K562 (cell line): ENCODE results near the gene THYN1. TPM values are rescaled to one million over a fixed set of nuclear protein-coding genes. Genes with fewer than 3 reads are reported as not detected.

Source experiments
- ATAC-seq: fragments of 200-7000 bp; cut with Tn5 transposase; 3 replicates; pipeline ENCODE4 v1.9.1; 2020; ENCODE audit warnings: moderate library complexity
- BruUV-seq: library from RNA; stranded (reverse); fragments of 400-500 nt; replicated peaks from 2 replicates; lab custom pipeline; 2021; lab: Mats Ljungman, UMichigan
- CTCF ChIA-PET: fragments of 300-600 bp; formaldehyde crosslinking; extraction: SDS; loops from one replicate; lab custom pipeline; 2021; ENCODE audit warnings: low intra/inter-chr PET ratio; lab: Yijun Ruan, JAX
- POLR2A ChIA-PET: fragments of 300-600, 350-650 bp; sonication (Branson Sonifier 250); formaldehyde crosslinking; extraction: SDS; loops from one replicate; lab custom pipeline; 2021; ENCODE audit warnings: antibody characterized with exemption, inconsistent platforms; lab: Yijun Ruan, JAX
- DNase-seq, 4 experiments: peaks; one replicate each; pipeline versions ENCODE4 v3.0.0 to v3.0.0-alpha.2; 2011 to 2018; ENCODE audit warnings: low spot score in 3 of 4, mixed read lengths in 3 of 4; ENCODE audit errors: extremely low read depth in 1 of 4
- FAIRE-seq: peaks from 2 replicates; lab custom pipeline; 2011; peaks lifted over from hg19 to GRCh38; lab: Jason Lieb, UNC
- H2AFZ ChIP-seq: 2 replicates; pipeline ENCODE4 v1.6.0; 2011; ENCODE audit warnings: low read depth, low read length, control low read depth, inconsistent platforms
- H3K27ac ChIP-seq: fragments of 200-600 bp; 3 replicates; pipeline ENCODE4 v1.8.0; 2011; ENCODE audit warnings: low read depth, mild to moderate bottlenecking, control low read depth, inconsistent platforms, low read length, moderate library complexity, mixed read lengths; ENCODE audit errors: extremely low read depth
- H3K27me3 ChIP-seq, 2 experiments: fragments of 300-600 bp in 1 of 2; 2 replicates in 1 of 2; 3 replicates in 1 of 2; pipeline versions ENCODE4 v1.6.0 to v1.8.0; 2011; ENCODE audit warnings: inconsistent platforms in 2 of 2, low read length in 2 of 2, mild to moderate bottlenecking in 1 of 2, mixed read lengths in 1 of 2, moderate library complexity in 1 of 2; ENCODE audit not compliant: control insufficient read depth in 2 of 2, insufficient read depth in 2 of 2
- H3K36me3 ChIP-seq: fragments of 300-600 bp; 3 replicates; pipeline ENCODE4 v1.8.0; 2011; ENCODE audit warnings: mild to moderate bottlenecking, low read length, inconsistent platforms; ENCODE audit not compliant: control insufficient read depth, insufficient read depth
- H3K4me1 ChIP-seq, 2 experiments: fragments of 200-600 bp in 1 of 2; replicated peaks in 1 of 2; 2 replicates in 1 of 2; 3 replicates in 1 of 2; pipeline versions ENCODE4 v1.5.1 to v1.8.0; 2011; ENCODE audit warnings: inconsistent platforms in 2 of 2, low read length in 2 of 2, mild to moderate bottlenecking in 1 of 2, mixed read lengths in 1 of 2, moderate library complexity in 1 of 2; ENCODE audit not compliant: control insufficient read depth in 2 of 2, insufficient read depth in 2 of 2
- H3K4me2 ChIP-seq: 2 replicates; pipeline ENCODE4 v1.6.1; 2011; ENCODE audit warnings: low read length, control low read depth, inconsistent platforms, mixed read lengths; ENCODE audit not compliant: insufficient read depth
- H3K4me3 ChIP-seq: fragments of 200-600 bp; sonication (generic), shearing (Covaris generic); 2 replicates; pipeline ENCODE4 v1.5.1; 2016; ENCODE audit warnings: control low read depth, inconsistent platforms
- H3K79me2 ChIP-seq: fragments of 200-600 bp; 3 replicates; pipeline ENCODE4 v1.8.0; 2011; ENCODE audit warnings: low read length, inconsistent platforms; ENCODE audit not compliant: control insufficient read depth, insufficient read depth
- H3K9ac ChIP-seq, 2 experiments: 2 replicates each; pipeline versions ENCODE4 v1.6.0 to v1.6.1; 2011; ENCODE audit warnings: low read depth in 2 of 2, low read length in 2 of 2, control low read depth in 1 of 2, inconsistent platforms in 1 of 2, mild to moderate bottlenecking in 1 of 2, mixed read lengths in 1 of 2; ENCODE audit not compliant: insufficient read depth in 1 of 2
- H3K9me1 ChIP-seq: one replicate; pipeline ENCODE4 v1.6.0; 2011; ENCODE audit warnings: inconsistent platforms, mild to moderate bottlenecking, low read length, moderate library complexity; ENCODE audit not compliant: control insufficient read depth, insufficient read depth
- H3K9me3 ChIP-seq: replicated peaks from 2 replicates; pipeline ENCODE4 v1.5.1; 2011; ENCODE audit warnings: low read depth, low read length, inconsistent platforms; ENCODE audit not compliant: control insufficient read depth, insufficient read depth
- H4K20me1 ChIP-seq: replicated peaks from 2 replicates; pipeline ENCODE4 v1.6.1; 2011; ENCODE audit warnings: low read length, inconsistent platforms, mixed read lengths; ENCODE audit not compliant: control insufficient read depth, insufficient read depth
- GATAD2A ChIP-seq: fragments of 450-650 bp; IDR thresholded peaks from 2 replicates; pipeline ENCODE4 v1.6.1; 2017
- KLF13 ChIP-seq: fragments of 450-650 bp; IDR thresholded peaks from 2 replicates; pipeline ENCODE4 v1.6.1; 2016; ENCODE audit warnings: missing genetic modification characterization, low read depth, mild to moderate bottlenecking, missing compliant biosample characterization, moderate library complexity, borderline replicate concordance
- MAFF ChIP-seq: IDR thresholded peaks from 2 replicates; pipeline ENCODE4 v1.6.1; 2012; ENCODE audit warnings: low read length, improper control_type of control experiment
- MAFK ChIP-seq: IDR thresholded peaks from 2 replicates; pipeline ENCODE4 v1.6.1; 2011; ENCODE audit warnings: low read length, improper control_type of control experiment
- NCOA4 ChIP-seq: fragments of 450-650 bp; IDR thresholded peaks from 2 replicates; pipeline ENCODE4 v1.6.1; 2018; ENCODE audit warnings: mild to moderate bottlenecking; ENCODE audit not compliant: partially characterized antibody
- NEUROD1 ChIP-seq: fragments of 150-350 bp; IDR thresholded peaks from 2 replicates; pipeline ENCODE4 v1.6.1; 2014; ENCODE audit warnings: borderline replicate concordance, low read length, low read depth; ENCODE audit not compliant: partially characterized antibody
- SOX6 ChIP-seq: fragments of 450-650 bp; IDR thresholded peaks from 2 replicates; pipeline ENCODE4 v1.6.1; 2014; ENCODE audit warnings: mild to moderate bottlenecking
- ZKSCAN3 ChIP-seq: fragments of 250-450 bp; sonication (Bioruptor Pico); IDR thresholded peaks from 2 replicates; pipeline ENCODE4 v1.4.0; 2020
- ZNF140 ChIP-seq: fragments of 250-450 bp; sonication (Bioruptor Pico); IDR thresholded peaks from 2 replicates; pipeline ENCODE4 v1.8.0; 2021; ENCODE audit warnings: moderate library complexity, mild to moderate bottlenecking, inconsistent platforms
- ZNF584 ChIP-seq: fragments of 200-800 bp; sonication (Bioruptor generic); IDR thresholded peaks from 2 replicates; pipeline ENCODE4 v1.6.1; 2016; ENCODE audit warnings: low read depth, mild to moderate bottlenecking, missing genetic modification characterization, missing compliant biosample characterization
- WGBS: fragments of 100-300 bp; shearing (Covaris generic); methylation state at CpG from one replicate; pipeline ENCODE4 v1.1.6; 2016; ENCODE audit warnings: low coverage, mixed read lengths; ENCODE audit not compliant: insufficient coverage; ENCODE audit errors: missing lambda C conversion rate; 5-methylcytosine and 5-hydroxymethylcytosine counted together
- in situ Hi-C: fragments of 300-500 bp; cut with MboI; formaldehyde crosslinking; loops from 4 replicates; pipeline ENCODE4 v1.15.0; 2018; ENCODE audit warnings: inconsistent platforms, mixed read lengths
- intact Hi-C: fragments of 100-400 bp; cut with micrococcal nuclease; formaldehyde crosslinking; loops from 2 replicates; pipeline ENCODE4 v1.14.2; 2022
- polyA plus RNA-seq, 8 experiments: library from polyadenylated mRNA; depleted of rRNA in 4 of 8; stranded (reverse) in 5 of 8; unstranded in 3 of 8; fragments of >200 nt; fragmentation: Nextera tagmentation in 2 of 8; fragmentation: Illumina TruSeq in 1 of 8; extraction: Ambion mirVana in 2 of 8; extraction: Trizol in 1 of 8; gene quantifications; 2 replicates each; pipeline versions ENCODE4 v1.2.1 to v1.2.3, GENCODE V29; 2011 to 2014; ENCODE audit warnings: inconsistent platforms in 1 of 8, missing spikeins in 1 of 8
- total RNA-seq, 7 experiments: library from RNA; depleted of rRNA in 6 of 7; stranded (reverse); fragments of >200 nt in 6 of 7; fragmentation: Illumina TruSeq in 2 of 7; extraction: Trizol in 2 of 7; gene quantifications; 2 replicates each; pipeline versions ENCODE4 v1.2.1 to v1.2.3, GENCODE V29; 2011 to 2021; ENCODE audit warnings: low replicate concordance in 1 of 7
- TF ChIP-seq, protein P1 (sequence below): fragments of 250-450 bp; sonication (Bioruptor Pico); IDR thresholded peaks from 2 replicates; pipeline ENCODE4 v1.4.0; 2020
- TF ChIP-seq, protein P2 (sequence below): fragments of 450-650 bp; IDR thresholded peaks from 2 replicates; pipeline ENCODE4 v1.6.1; 2016; ENCODE audit warnings: low read depth, mild to moderate bottlenecking, moderate library complexity

The THYN1 gene
- total and polyA plus RNA-seq, 9 of the 15 experiments (the other 6 are each of a cell fraction or from before 2014, with no cell fraction given) = 54.9 to 279 (median 104) TPM

- peaks cover 29 to 53% of the 10 kb centered on the region in 2 experiments for H3K4me1 ChIP-seq
- H3K79me2 ChIP-seq = peaks cover 86% of the 10 kb centered on the region
- CTCF ChIA-PET = no interaction called here
Measured at GRCh38 chr11:134229126-134229790, 23.9 kb downstream of the THYN1 start.

DNA sequence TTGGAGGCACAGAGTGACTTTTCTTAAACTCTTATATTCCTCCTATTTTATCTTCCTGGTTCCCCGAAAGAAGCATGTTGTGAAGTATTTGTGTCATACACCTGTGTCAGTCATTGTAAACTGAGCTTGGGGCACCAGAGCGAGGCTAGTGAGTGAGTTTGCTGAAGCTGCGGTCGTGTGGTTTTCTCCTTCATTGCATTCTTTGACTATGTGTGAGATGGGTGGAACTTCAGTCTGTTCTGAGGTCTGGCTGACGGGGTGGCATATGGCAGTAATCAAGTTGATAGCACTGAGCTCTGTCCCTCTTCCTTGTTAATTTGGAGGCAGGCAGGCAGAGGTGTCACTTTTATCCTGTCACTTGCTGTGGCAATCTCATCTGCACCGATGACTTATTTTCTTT, 24.5 kb downstream of the THYN1 start:
- Histone ChIP-seq H4K20me1 (peaks cover 3% of the 10 kb centered on the region; the same call in 1 of the 2 replicates), H2AFZ (no peak overlapping the region), H3K4me1 (peaks cover 29 to 47% of the 10 kb centered on the region in 2 experiments; a peak in 4 of 5 replicates), H3K9me1 (peaks cover 5% of the 10 kb centered on the region), H3K27me3 (no peaks in the 10 kb centered on the region), H3K9me3 (no peaks in the 10 kb centered on the region), H3K4me3 (no peak overlapping the region), H3K27ac (no peak overlapping the region), H3K9ac (no peak overlapping the region), H3K79me2 (peaks cover 88% of the 10 kb centered on the region), H3K4me2 (no peak overlapping the region), H3K36me3 (peaks cover 30% of the 10 kb centered on the region; the same call in 2 of the 3 replicates)
- FAIRE-seq = no peak
- intact Hi-C loops = no loop called here
- ATAC-seq = no peak
- TF ChIP-seq KLF13 = no peak
- TF ChIP-seq, protein P1, sequence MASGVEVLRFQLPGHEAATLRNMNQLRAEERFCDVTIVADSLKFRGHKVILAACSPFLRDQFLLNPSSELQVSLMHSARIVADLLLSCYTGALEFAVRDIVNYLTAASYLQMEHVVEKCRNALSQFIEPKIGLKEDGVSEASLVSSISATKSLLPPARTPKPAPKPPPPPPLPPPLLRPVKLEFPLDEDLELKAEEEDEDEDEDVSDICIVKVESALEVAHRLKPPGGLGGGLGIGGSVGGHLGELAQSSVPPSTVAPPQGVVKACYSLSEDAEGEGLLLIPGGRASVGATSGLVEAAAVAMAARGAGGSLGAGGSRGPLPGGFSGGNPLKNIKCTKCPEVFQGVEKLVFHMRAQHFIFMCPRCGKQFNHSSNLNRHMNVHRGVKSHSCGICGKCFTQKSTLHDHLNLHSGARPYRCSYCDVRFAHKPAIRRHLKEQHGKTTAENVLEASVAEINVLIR (CRISPR knock-in tag) = no peak
- TF ChIP-seq, protein P2, sequence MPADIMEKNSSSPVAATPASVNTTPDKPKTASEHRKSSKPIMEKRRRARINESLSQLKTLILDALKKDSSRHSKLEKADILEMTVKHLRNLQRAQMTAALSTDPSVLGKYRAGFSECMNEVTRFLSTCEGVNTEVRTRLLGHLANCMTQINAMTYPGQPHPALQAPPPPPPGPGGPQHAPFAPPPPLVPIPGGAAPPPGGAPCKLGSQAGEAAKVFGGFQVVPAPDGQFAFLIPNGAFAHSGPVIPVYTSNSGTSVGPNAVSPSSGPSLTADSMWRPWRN = no peak
- TF ChIP-seq ZNF140 (CRISPR knock-in tag) = no peak
- no peak for TF ChIP-seq SOX6
- no peak for TF ChIP-seq NEUROD1
- TF ChIP-seq NCOA4 = no peak
- no peak for TF ChIP-seq ZNF584
- TF ChIP-seq ZKSCAN3 (CRISPR knock-in tag) = no peak
- TF ChIP-seq MAFF = no peak
- no peak for TF ChIP-seq GATAD2A
- in situ Hi-C loops = no loop called here
- ChIA-PET CTCF (no interaction called here), POLR2A (interaction anchor here (0.6 to 1.2 kb wide), 2 partner anchors 25 to 126 kb away, joined by 4 read pairs; partner anchors contain the start of gene ACAD8)
- no TSS peak for BruUV-seq
- 75% methylated on average over 6 of the region's 6 CpGs for WGBS
- DNase-seq = no peak

More at GRCh38 chr11:134229126-134229790, 23.9 kb downstream of the THYN1 start:
- no peak overlapping the region for H3K4me2 ChIP-seq
- intact Hi-C loops = no loop called here
- no peaks in the 10 kb centered on the region for H3K27me3 ChIP-seq
- H2AFZ ChIP-seq = no peak overlapping the region
- 31% methylated on average over 6 of the region's 6 CpGs for WGBS
- no peak overlapping the region for H3K4me3 ChIP-seq
- peaks cover 30% of the 10 kb centered on the region; the same call in 2 of the 3 replicates for H3K36me3 ChIP-seq
- H3K9ac ChIP-seq = no peak overlapping the region; a peak in 1 of 4 replicates
- in situ Hi-C loops = no loop called here
- ATAC-seq (no peak), DNase-seq (no peak), FAIRE-seq (no peak)
- peaks cover 5% of the 10 kb centered on the region for H3K9me1 ChIP-seq
- no peaks in the 10 kb centered on the region for H3K9me3 ChIP-seq
- no TSS peak for BruUV-seq
- H3K27ac ChIP-seq = no peak overlapping the region
- H4K20me1 ChIP-seq = peaks cover 6% of the 10 kb centered on the region; the same call in 1 of the 2 replicates
- TF ChIP-seq MAFK = no peak
- POLR2A ChIA-PET = interaction anchor here (0.6 to 1.2 kb wide), 3 partner anchors 15 to 125 kb away, joined by 4 to 5 read pairs (median 4); partner anchors contain the start of gene ACAD8
